HepG2 (cell line): ENCODE data around the gene NPAS2. TPM values are rescaled to one million over a fixed set of nuclear protein-coding genes. Genes with fewer than 3 reads are reported as not detected.

Experiments
- ATAC-seq: fragments of 200-7000 bp; cut with Tn5 transposase; 3 replicates; pipeline ENCODE4 v1.9.1; 2020; ENCODE audit warnings: mild to moderate bottlenecking, moderate library complexity
- BruUV-seq: library from RNA; stranded (reverse); fragments of 400-500 nt; replicated peaks from 2 replicates; lab custom pipeline; 2021; lab: Mats Ljungman, UMichigan
- CTCF ChIA-PET: fragments of 300-600 bp; formaldehyde crosslinking; extraction: SDS; loops from one replicate; lab custom pipeline; 2021; ENCODE audit warnings: low total read pairs, inconsistent platforms, low intra/inter-chr PET ratio; lab: Yijun Ruan, JAX
- POLR2A ChIA-PET: fragments of 350-600 bp; sonication (Branson Sonifier 250); formaldehyde crosslinking; loops from one replicate; lab custom pipeline; 2020; ENCODE audit warnings: antibody characterized with exemption, inconsistent platforms; lab: Yijun Ruan, JAX
- DNase-seq: peaks from one replicate; pipeline ENCODE4 v3.0.0-alpha.2; 2015; ENCODE audit warnings: low spot score
- FAIRE-seq: peaks from 3 replicates; lab custom pipeline; 2011; peaks lifted over from hg19 to GRCh38; lab: Jason Lieb, UNC
- H2AFZ ChIP-seq: one replicate; pipeline ENCODE4 v1.6.1; 2011; ENCODE audit warnings: low read length, inconsistent platforms
- H3K27ac ChIP-seq: fragments of 300-600 bp; 3 replicates; pipeline ENCODE4 v1.8.0; 2011; ENCODE audit warnings: mixed run types, mild to moderate bottlenecking, mixed read lengths, low read length, inconsistent platforms; ENCODE audit not compliant: insufficient read depth; ENCODE audit errors: extremely low read length
- H3K27me3 ChIP-seq, 2 experiments: fragments of 200-600 bp in 1 of 2; 2 replicates in 1 of 2; 3 replicates in 1 of 2; pipeline versions ENCODE4 v1.6.0 to v1.8.0; 2011; ENCODE audit warnings: low read length in 2 of 2, mild to moderate bottlenecking in 2 of 2, moderate library complexity in 2 of 2, inconsistent platforms in 1 of 2; ENCODE audit not compliant: insufficient read depth in 2 of 2, control insufficient read depth in 1 of 2
- H3K36me3 ChIP-seq, 2 experiments: fragments of 200-600 bp in 1 of 2; replicated peaks in 1 of 2; 2 replicates in 1 of 2; 3 replicates in 1 of 2; pipeline versions ENCODE4 v1.5.1 to v1.8.0; 2011; ENCODE audit warnings: low read length in 2 of 2, inconsistent platforms in 1 of 2; ENCODE audit not compliant: insufficient read depth in 2 of 2, control insufficient read depth in 1 of 2
- H3K4me1 ChIP-seq: 2 replicates; pipeline ENCODE4 v1.5.1; 2012; ENCODE audit warnings: low read length, inconsistent platforms; ENCODE audit not compliant: insufficient read depth
- H3K4me2 ChIP-seq: 2 replicates; pipeline ENCODE4 v1.6.0; 2011; ENCODE audit warnings: low read depth, low read length, inconsistent platforms
- H3K4me3 ChIP-seq, 3 experiments: fragments of 200-600 bp in 1 of 3; sonication (generic), shearing (Covaris generic) in 1 of 3; replicated peaks in 1 of 3; 2 replicates each; pipeline ENCODE4 v1.5.1; 2011 to 2016; ENCODE audit warnings: low read length in 3 of 3, inconsistent platforms in 2 of 3, low read depth in 2 of 3, mild to moderate bottlenecking in 2 of 3, control low read depth in 1 of 3, mixed read lengths in 1 of 3; ENCODE audit not compliant: insufficient read depth in 1 of 3
- H3K79me2 ChIP-seq: one replicate; pipeline ENCODE4 v1.6.1; 2011; ENCODE audit warnings: low read length, inconsistent platforms; ENCODE audit not compliant: insufficient read depth
- H3K9ac ChIP-seq: 2 replicates; pipeline ENCODE4 v1.6.0; 2011; ENCODE audit warnings: mild to moderate bottlenecking, low read depth, low read length, inconsistent platforms; ENCODE audit not compliant: insufficient read depth
- H3K9me3 ChIP-seq: 2 replicates; pipeline ENCODE4 v1.5.1; 2012; ENCODE audit warnings: mild to moderate bottlenecking, low read length
- H4K20me1 ChIP-seq: 2 replicates; pipeline ENCODE4 v1.6.0; 2011; ENCODE audit warnings: inconsistent platforms, mild to moderate bottlenecking, low read length, moderate library complexity; ENCODE audit not compliant: insufficient read depth
- ARNTL ChIP-seq: sonication (generic); formaldehyde crosslinking; IDR thresholded peaks from 2 replicates; pipeline ENCODE4 v1.4.0; 2020; ENCODE audit warnings: mild to moderate bottlenecking, missing genetic modification reagents
- ATF7-NPFF ChIP-seq: sonication (generic); formaldehyde crosslinking; IDR thresholded peaks from 2 replicates; pipeline ENCODE4 v1.8.1; 2023; ENCODE audit warnings: mild to moderate bottlenecking, low read depth, missing genetic modification reagents, moderate library complexity
- EP300 ChIP-seq, 3 experiments: sonication (generic) in 1 of 3; formaldehyde crosslinking in 1 of 3; IDR thresholded peaks; 2 replicates each; pipeline versions ENCODE4 v1.5.1 to v1.6.1; 2011 to 2020; ENCODE audit warnings: low read depth in 2 of 3, low read length in 2 of 3, borderline replicate concordance in 1 of 3, improper control_type of control experiment in 1 of 3, mild to moderate bottlenecking in 1 of 3, missing genetic modification reagents in 1 of 3, moderate library complexity in 1 of 3
- GPN1 ChIP-seq: sonication (generic); formaldehyde crosslinking; IDR thresholded peaks from 2 replicates; pipeline ENCODE4 v1.5.1; 2020; ENCODE audit warnings: missing genetic modification reagents, borderline replicate concordance
- HMG20A ChIP-seq: IDR thresholded peaks from 2 replicates; pipeline ENCODE4 v1.6.1; 2016; ENCODE audit warnings: borderline replicate concordance
- JUN ChIP-seq: sonication (generic); formaldehyde crosslinking; IDR thresholded peaks from 2 replicates; pipeline ENCODE4 v1.4.0; 2020; ENCODE audit warnings: mild to moderate bottlenecking, missing genetic modification reagents
- POLR2AphosphoS5 ChIP-seq: IDR thresholded peaks from 2 replicates; pipeline ENCODE4 v1.6.1; 2012; ENCODE audit warnings: low read depth, low read length
- SMAD1 ChIP-seq: sonication (generic); formaldehyde crosslinking; IDR thresholded peaks from 2 replicates; pipeline ENCODE4 v1.4.0; 2020; ENCODE audit warnings: missing genetic modification reagents, low read depth, mild to moderate bottlenecking, borderline replicate concordance
- ZNF33B ChIP-seq: sonication (generic); formaldehyde crosslinking; IDR thresholded peaks from 2 replicates; pipeline ENCODE4 v1.5.1; 2020; ENCODE audit warnings: mild to moderate bottlenecking, missing genetic modification reagents
- WGBS: methylation state at CpG from one replicate; pipeline ENCODE4 v1.1.6; 2017; ENCODE audit warnings: low lambda C conversion rate; 5-methylcytosine and 5-hydroxymethylcytosine counted together
- in situ Hi-C: cut with HindIII; loops from 2 replicates; pipeline ENCODE4 v1.10.0; 2017; ENCODE audit warnings: low pct_unique_long_range_greater_than_20kb; ENCODE audit not compliant: extremely low pct_ligation_motif_present
- intact Hi-C: fragments of 100-400 bp; cut with micrococcal nuclease; formaldehyde crosslinking; loops from one replicate; pipeline ENCODE4 v1.10.0; 2022; ENCODE audit not compliant: unreplicated experiment
- polyA plus RNA-seq, 8 experiments: library from polyadenylated mRNA; depleted of rRNA in 3 of 8; stranded (reverse) in 7 of 8; unstranded in 1 of 8; fragments of >200 nt; fragmentation: Illumina TruSeq in 4 of 8; extraction: Trizol in 4 of 8; gene quantifications; 2 replicates each; pipeline versions ENCODE4 v1.2.1 to v1.2.3, GENCODE V29; 2011 to 2016; ENCODE audit warnings: low read depth in 4 of 8, missing spikeins in 1 of 8, mixed read lengths in 1 of 8; ENCODE audit not compliant: insufficient read depth in 1 of 8
- total RNA-seq, 5 experiments: library from RNA; depleted of rRNA; stranded (reverse); fragments of >200 nt; fragmentation: Illumina TruSeq; extraction: Trizol; gene quantifications; 2 replicates each; pipeline ENCODE4 v1.2.3, GENCODE V29; 2016; ENCODE audit warnings: low read depth in 1 of 5
- TF ChIP-seq, protein P1 (sequence below): sonication (generic); formaldehyde crosslinking; IDR thresholded peaks from 2 replicates; pipeline ENCODE4 v1.5.0; 2020; ENCODE audit warnings: missing genetic modification reagents, mild to moderate bottlenecking, borderline replicate concordance
- TF ChIP-seq, protein P2 (sequence below): sonication (generic); formaldehyde crosslinking; IDR thresholded peaks from 2 replicates; pipeline ENCODE4 v1.4.0; 2020; ENCODE audit warnings: missing genetic modification reagents
- TF ChIP-seq, protein P3 (sequence below): sonication (generic); formaldehyde crosslinking; IDR thresholded peaks from 2 replicates; pipeline ENCODE4 v1.5.1; 2020; ENCODE audit warnings: mild to moderate bottlenecking, missing genetic modification reagents, moderate library complexity
- TF ChIP-seq, protein P4 (sequence below): IDR thresholded peaks from 2 replicates; pipeline ENCODE4 v1.6.1; 2012; ENCODE audit warnings: inconsistent platforms

The NPAS2 gene
- total and polyA plus RNA-seq, 2 of the 13 experiments (the other 11 are each of a cell fraction or from before 2014, with no cell fraction given): 14.8 to 37.5 TPM

DNA sequence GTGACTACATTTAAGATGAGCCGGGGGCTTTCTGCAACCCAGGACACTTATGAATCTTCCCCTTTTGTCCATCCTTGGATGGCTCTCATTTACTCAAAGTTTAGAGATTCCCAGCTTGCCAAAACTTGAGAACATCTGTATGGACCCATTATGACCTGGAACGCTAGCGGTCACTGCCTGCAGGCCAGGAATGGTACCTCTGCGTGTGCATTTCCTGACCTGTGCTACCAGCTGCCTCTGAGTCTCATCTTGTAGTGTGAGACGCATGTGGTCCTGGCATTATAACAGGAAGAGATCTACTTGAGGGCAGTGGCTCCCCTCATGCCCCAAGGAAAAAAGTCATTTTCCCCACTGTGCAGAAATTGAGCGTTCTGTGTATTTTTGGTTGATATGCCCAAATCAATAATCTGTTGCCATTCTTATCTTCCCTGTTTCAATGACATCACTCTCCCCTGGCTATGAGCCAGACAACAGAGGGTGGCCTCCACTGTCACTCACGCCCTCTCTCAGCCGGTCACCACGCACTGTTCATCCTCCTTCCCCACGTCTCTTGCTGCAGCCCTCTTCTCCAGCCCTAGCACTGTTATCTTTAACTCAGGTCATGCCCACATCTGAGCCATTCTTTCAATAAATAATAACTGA is 28.5 kb upstream of the NPAS2 start (continued):
- TF ChIP-seq ARNTL (CRISPR knock-in tag): no peak
- TF ChIP-seq, protein P1, sequence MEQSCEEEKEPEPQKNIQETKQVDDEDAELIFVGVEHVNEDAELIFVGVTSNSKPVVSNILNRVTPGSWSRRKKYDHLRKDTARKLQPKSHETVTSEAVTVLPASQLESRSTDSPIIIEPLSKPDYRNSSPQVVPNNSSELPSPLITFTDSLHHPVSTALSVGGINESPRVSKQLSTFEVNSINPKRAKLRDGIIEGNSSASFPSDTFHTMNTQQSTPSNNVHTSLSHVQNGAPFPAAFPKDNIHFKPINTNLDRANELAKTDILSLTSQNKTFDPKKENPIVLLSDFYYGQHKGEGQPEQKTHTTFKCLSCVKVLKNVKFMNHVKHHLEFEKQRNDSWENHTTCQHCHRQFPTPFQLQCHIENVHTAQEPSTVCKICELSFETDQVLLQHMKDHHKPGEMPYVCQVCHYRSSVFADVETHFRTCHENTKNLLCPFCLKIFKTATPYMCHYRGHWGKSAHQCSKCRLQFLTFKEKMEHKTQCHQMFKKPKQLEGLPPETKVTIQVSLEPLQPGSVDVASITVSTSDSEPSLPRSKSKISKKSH (CRISPR knock-in tag): no peak
- TF ChIP-seq SMAD1 (CRISPR knock-in tag): no peak
- no peak for TF ChIP-seq POLR2AphosphoS5
- TF ChIP-seq EP300 (IDR thresholded peaks at IDR 0.05; ENCODE audit: low read depth in 2 of 2, low read length in 2 of 2): peak in 1 of 2 experiments; percentile 43; a peak in 1 of 4 replicates
- TF ChIP-seq EP300 (CRISPR knock-in tag; IDR thresholded peaks at IDR 0.05; ENCODE audit: borderline replicate concordance): no peak
- TF ChIP-seq, protein P2, sequence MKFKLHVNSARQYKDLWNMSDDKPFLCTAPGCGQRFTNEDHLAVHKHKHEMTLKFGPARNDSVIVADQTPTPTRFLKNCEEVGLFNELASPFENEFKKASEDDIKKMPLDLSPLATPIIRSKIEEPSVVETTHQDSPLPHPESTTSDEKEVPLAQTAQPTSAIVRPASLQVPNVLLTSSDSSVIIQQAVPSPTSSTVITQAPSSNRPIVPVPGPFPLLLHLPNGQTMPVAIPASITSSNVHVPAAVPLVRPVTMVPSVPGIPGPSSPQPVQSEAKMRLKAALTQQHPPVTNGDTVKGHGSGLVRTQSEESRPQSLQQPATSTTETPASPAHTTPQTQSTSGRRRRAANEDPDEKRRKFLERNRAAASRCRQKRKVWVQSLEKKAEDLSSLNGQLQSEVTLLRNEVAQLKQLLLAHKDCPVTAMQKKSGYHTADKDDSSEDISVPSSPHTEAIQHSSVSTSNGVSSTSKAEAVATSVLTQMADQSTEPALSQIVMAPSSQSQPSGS (CRISPR knock-in tag): peak; percentile 54; the same call in 1 of the 2 replicates
- TF ChIP-seq JUN: 0 out of 2 replicates have a peak, but pooled peaks have one; percentile 47

DNA sequence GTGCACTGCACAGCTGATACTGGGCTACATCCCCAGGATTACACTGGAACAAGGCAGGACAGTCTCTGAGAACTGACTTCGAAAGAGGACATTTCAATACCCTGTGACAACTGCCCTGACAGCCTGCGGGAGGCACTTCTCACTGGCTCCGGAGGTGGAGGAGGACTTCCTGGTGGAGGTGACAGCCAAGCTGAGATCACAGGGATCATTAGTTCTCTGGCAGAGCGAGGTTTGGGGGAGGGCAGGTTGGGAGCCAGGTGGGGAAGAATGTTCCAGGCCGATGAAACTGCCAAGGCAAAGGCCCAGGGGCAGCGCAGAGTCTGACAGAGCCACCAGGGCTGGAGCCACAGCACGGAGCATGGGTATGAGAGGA is 28.0 kb upstream of the NPAS2 start:
- no peak overlapping the region for H3K9ac ChIP-seq
- H3K36me3 ChIP-seq: no peaks in the 10 kb centered on the region
- no peak overlapping the region for H3K27ac ChIP-seq
- intact Hi-C loops: no loop called here
- H3K9me3 ChIP-seq: no peaks in the 10 kb centered on the region
- no peak overlapping the region for H3K4me3 ChIP-seq
- BruUV-seq: no TSS peak
- CTCF ChIA-PET: no interaction called here
- 69% methylated on average over 7 of the region's 7 CpGs for WGBS
- H3K4me2 ChIP-seq: peak overlapping the region; percentile 38
- POLR2A ChIA-PET: interaction anchor here (1.9 kb wide), 1 partner anchor 12 kb away, joined by 4 read pairs; no protein-coding TSS in a partner anchor
- in situ Hi-C loops: no loop called here
- peak overlapping the region; percentile 20 for H2AFZ ChIP-seq
- DNase-seq (no peak), ATAC-seq (peak; percentile 24), FAIRE-seq (no peak)
- H3K27me3 ChIP-seq: no peaks in the 10 kb centered on the region
- H3K4me1 ChIP-seq: peaks cover 62% of the 10 kb centered on the region
- no peaks in the 10 kb centered on the region for H3K79me2 ChIP-seq
- H4K20me1 ChIP-seq: no peaks in the 10 kb centered on the region
- TF ChIP-seq HMG20A (CRISPR knock-in tag) (0 out of 2 replicates have a peak, but pooled peaks have one; percentile 2), ZNF33B (CRISPR knock-in tag) (no peak), GPN1 (CRISPR knock-in tag) (0 out of 2 replicates have a peak, but pooled peaks have one; percentile 6), ATF7-NPFF (0 out of 2 replicates have a peak, but pooled peaks have one; percentile 29)
- TF ChIP-seq, protein P3, sequence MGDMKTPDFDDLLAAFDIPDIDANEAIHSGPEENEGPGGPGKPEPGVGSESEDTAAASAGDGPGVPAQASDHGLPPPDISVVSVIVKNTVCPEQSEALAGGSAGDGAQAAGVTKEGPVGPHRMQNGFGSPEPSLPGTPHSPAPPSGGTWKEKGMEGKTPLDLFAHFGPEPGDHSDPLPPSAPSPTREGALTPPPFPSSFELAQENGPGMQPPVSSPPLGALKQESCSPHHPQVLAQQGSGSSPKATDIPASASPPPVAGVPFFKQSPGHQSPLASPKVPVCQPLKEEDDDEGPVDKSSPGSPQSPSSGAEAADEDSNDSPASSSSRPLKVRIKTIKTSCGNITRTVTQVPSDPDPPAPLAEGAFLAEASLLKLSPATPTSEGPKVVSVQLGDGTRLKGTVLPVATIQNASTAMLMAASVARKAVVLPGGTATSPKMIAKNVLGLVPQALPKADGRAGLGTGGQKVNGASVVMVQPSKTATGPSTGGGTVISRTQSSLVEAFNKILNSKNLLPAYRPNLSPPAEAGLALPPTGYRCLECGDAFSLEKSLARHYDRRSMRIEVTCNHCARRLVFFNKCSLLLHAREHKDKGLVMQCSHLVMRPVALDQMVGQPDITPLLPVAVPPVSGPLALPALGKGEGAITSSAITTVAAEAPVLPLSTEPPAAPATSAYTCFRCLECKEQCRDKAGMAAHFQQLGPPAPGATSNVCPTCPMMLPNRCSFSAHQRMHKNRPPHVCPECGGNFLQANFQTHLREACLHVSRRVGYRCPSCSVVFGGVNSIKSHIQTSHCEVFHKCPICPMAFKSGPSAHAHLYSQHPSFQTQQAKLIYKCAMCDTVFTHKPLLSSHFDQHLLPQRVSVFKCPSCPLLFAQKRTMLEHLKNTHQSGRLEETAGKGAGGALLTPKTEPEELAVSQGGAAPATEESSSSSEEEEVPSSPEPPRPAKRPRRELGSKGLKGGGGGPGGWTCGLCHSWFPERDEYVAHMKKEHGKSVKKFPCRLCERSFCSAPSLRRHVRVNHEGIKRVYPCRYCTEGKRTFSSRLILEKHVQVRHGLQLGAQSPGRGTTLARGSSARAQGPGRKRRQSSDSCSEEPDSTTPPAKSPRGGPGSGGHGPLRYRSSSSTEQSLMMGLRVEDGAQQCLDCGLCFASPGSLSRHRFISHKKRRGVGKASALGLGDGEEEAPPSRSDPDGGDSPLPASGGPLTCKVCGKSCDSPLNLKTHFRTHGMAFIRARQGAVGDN (CRISPR knock-in tag): peak; percentile 54
- TF ChIP-seq, protein P4, sequence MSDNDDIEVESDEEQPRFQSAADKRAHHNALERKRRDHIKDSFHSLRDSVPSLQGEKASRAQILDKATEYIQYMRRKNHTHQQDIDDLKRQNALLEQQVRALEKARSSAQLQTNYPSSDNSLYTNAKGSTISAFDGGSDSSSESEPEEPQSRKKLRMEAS: 0 out of 2 replicates have a peak, but pooled peaks have one; percentile 39
